Endodermal cell (in vitro differentiated cells): ENCODE results near the gene ME3. TPM values are rescaled to one million over a fixed set of nuclear protein-coding genes. Genes with fewer than 3 reads are reported as not detected.

Experiments
- DNase-seq: peaks from one replicate; pipeline ENCODE4 v3.0.0-alpha.2; 2017
- H3K27ac ChIP-seq: 2 replicates; pipeline ENCODE4 v1.5.1; 2013; ENCODE audit warnings: mild to moderate bottlenecking, low read depth, low read length, moderate library complexity
- H3K27me3 ChIP-seq: 2 replicates; pipeline ENCODE4 v1.6.1; 2013; ENCODE audit warnings: mild to moderate bottlenecking, low read length, moderate library complexity; ENCODE audit not compliant: insufficient read depth, control insufficient read depth, poor library complexity, severe bottlenecking
- H3K36me3 ChIP-seq: 2 replicates; pipeline ENCODE4 v1.7.0; 2013; ENCODE audit warnings: mild to moderate bottlenecking, low read length, moderate library complexity; ENCODE audit not compliant: control insufficient read depth, insufficient read depth
- H3K4me1 ChIP-seq: one replicate; pipeline ENCODE4 v1.7.0; 2013; ENCODE audit warnings: low read length; ENCODE audit not compliant: control insufficient read depth, insufficient read depth
- H3K4me3 ChIP-seq: 2 replicates; pipeline ENCODE4 v1.5.1; 2013; ENCODE audit warnings: mild to moderate bottlenecking, low read length, moderate library complexity
- H3K9ac ChIP-seq: 2 replicates; pipeline ENCODE4 v1.6.1; 2013; ENCODE audit warnings: mild to moderate bottlenecking, low read length, moderate library complexity; ENCODE audit not compliant: poor library complexity, severe bottlenecking; ENCODE audit errors: extremely low read depth
- H3K9me3 ChIP-seq: 2 replicates; pipeline ENCODE4 v1.6.1; 2013; ENCODE audit warnings: mild to moderate bottlenecking, low read length, moderate library complexity; ENCODE audit not compliant: control insufficient read depth
- H3K27ac Mint-ChIP-seq: 2 replicates; pipeline ENCODE4 v1.8.0; 2020; ENCODE audit warnings: mixed read lengths
- H3K27me3 Mint-ChIP-seq: 2 replicates; pipeline ENCODE4 v1.8.0; 2021; ENCODE audit warnings: mild to moderate bottlenecking, mixed read lengths; ENCODE audit not compliant: insufficient read depth
- H3K36me3 Mint-ChIP-seq: 2 replicates; pipeline ENCODE4 v1.8.0; 2020; ENCODE audit warnings: low read depth, mixed read lengths
- H3K4me1 Mint-ChIP-seq: 2 replicates; pipeline ENCODE4 v1.8.0; 2020; ENCODE audit warnings: mixed read lengths
- H3K4me3 Mint-ChIP-seq: 2 replicates; pipeline ENCODE4 v1.8.0; 2020; ENCODE audit warnings: mild to moderate bottlenecking, moderate library complexity, mixed read lengths
- H3K9me3 Mint-ChIP-seq: 2 replicates; pipeline ENCODE4 v1.8.0; 2020; ENCODE audit warnings: mild to moderate bottlenecking, mixed read lengths
- WGBS, 2 experiments: methylation state at CpG; one replicate each; pipeline versions ENCODE4 v1.1.5 to v1.1.7; 2013; ENCODE audit warnings: missing lambda C conversion rate in 2 of 2, mixed read lengths in 1 of 2; ENCODE audit not compliant: insufficient coverage in 1 of 2, insufficient read length in 1 of 2; 5-methylcytosine and 5-hydroxymethylcytosine counted together
- total RNA-seq, 2 donors: library from RNA; stranded (reverse); fragmentation: NEBNext Ultra II Directional in 1 of 2; extraction: Animal tissue kit (Norgen Biotek cat#: 25700) in 1 of 2; gene quantifications; 2 replicates in 1 of 2; 3 replicates in 1 of 2; pipeline ENCODE4 v1.2.1, GENCODE V29; 2021
- TF ChIP-seq, protein P1 (sequence below): fragments of 200-600 bp; sonication (generic); conservative IDR thresholded peaks from 2 replicates; pipeline ENCODE4 v1.5.0; 2021; ENCODE audit warnings: antibody characterized with exemption, mild to moderate bottlenecking

Gene ME3
- total RNA-seq, 2 donors from 2014 or later = 1.2 to 1.3 TPM

GRCh38 chr11:86421946-86422345 lies 250.5 kb downstream of the ME3 start:
- peak overlapping the region; percentile 93 for H3K4me3 ChIP-seq
- H3K27me3 Mint-ChIP-seq = peaks cover 2% of the 10 kb centered on the region
- peak overlapping the region; percentile 99 for H3K27ac Mint-ChIP-seq

DNA sequence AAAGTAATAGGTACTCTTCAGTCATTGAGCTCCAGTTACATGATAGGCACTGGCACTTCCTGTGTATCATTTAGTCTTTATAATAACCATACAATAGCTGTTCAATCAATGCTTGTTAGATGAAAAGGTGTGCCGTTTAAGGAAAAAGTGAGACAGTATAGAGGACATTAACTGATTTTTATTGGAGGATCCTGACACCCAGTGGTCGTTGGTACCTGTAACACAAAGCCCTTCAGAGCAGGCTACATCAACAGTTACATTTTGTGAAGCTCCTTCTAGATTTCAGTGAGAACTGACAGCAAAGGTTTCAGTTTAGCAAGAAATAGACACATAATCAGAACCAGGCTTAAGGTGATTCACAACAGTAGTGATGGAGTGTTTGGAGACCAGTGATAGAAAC lies 253.5 kb downstream of the ME3 start:
- Histone ChIP-seq H3K4me1 (peaks cover 14% of the 10 kb centered on the region), H3K36me3 (no peaks in the 10 kb centered on the region), H3K9me3 (no peaks in the 10 kb centered on the region), H3K9ac (no peak overlapping the region), H3K27ac (no peak overlapping the region), H3K4me3 (peak overlapping the region; percentile 35), H3K27me3 (no peaks in the 10 kb centered on the region)
- 14 to 52% methylated on average over 1 to 2 of the region's 2 CpGs for WGBS, 2 experiments
- no peaks in the 10 kb centered on the region for H3K36me3 Mint-ChIP-seq
- no peak overlapping the region for H3K27ac Mint-ChIP-seq
- no peak overlapping the region for H3K4me3 Mint-ChIP-seq
- TF ChIP-seq, protein P1, sequence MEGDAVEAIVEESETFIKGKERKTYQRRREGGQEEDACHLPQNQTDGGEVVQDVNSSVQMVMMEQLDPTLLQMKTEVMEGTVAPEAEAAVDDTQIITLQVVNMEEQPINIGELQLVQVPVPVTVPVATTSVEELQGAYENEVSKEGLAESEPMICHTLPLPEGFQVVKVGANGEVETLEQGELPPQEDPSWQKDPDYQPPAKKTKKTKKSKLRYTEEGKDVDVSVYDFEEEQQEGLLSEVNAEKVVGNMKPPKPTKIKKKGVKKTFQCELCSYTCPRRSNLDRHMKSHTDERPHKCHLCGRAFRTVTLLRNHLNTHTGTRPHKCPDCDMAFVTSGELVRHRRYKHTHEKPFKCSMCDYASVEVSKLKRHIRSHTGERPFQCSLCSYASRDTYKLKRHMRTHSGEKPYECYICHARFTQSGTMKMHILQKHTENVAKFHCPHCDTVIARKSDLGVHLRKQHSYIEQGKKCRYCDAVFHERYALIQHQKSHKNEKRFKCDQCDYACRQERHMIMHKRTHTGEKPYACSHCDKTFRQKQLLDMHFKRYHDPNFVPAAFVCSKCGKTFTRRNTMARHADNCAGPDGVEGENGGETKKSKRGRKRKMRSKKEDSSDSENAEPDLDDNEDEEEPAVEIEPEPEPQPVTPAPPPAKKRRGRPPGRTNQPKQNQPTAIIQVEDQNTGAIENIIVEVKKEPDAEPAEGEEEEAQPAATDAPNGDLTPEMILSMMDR = peak; percentile 71
- no peaks in the 10 kb centered on the region for H3K27me3 Mint-ChIP-seq
- H3K4me1 Mint-ChIP-seq = peaks cover 43% of the 10 kb centered on the region
- no peak for DNase-seq
- no peaks in the 10 kb centered on the region for H3K9me3 Mint-ChIP-seq

More at GRCh38 chr11:86421946-86422345, 250.5 kb downstream of the ME3 start:
- H3K27ac ChIP-seq = peak overlapping the region; percentile 74
- TF ChIP-seq, protein P1 = no peak
- peak; percentile 81 for DNase-seq
- Mint-ChIP-seq H3K4me3 (peak overlapping the region; percentile 84), H3K9me3 (peaks cover 18% of the 10 kb centered on the region), H3K4me1 (peaks cover 44% of the 10 kb centered on the region), H3K36me3 (peaks cover 20% of the 10 kb centered on the region)
- H3K36me3 ChIP-seq = peaks cover 20% of the 10 kb centered on the region
- H3K9ac ChIP-seq = peak overlapping the region; percentile 99
- peaks cover 14% of the 10 kb centered on the region for H3K4me1 ChIP-seq
- H3K9me3 ChIP-seq = peaks cover 19% of the 10 kb centered on the region
- H3K27me3 ChIP-seq = no peaks in the 10 kb centered on the region
- WGBS, 2 experiments = 67 to 73% methylated on average over 4 of the region's 4 CpGs

GRCh38 chr11:86418513-86418912 lies 253.9 kb downstream of the ME3 start:
- H3K27me3 Mint-ChIP-seq = no peaks in the 10 kb centered on the region
- no peaks in the 10 kb centered on the region for H3K36me3 ChIP-seq
- 92 to 93% methylated on average over 2 to 3 of the region's 3 CpGs for WGBS, 2 experiments
- peaks cover 39% of the 10 kb centered on the region for H3K4me1 Mint-ChIP-seq
- no peak overlapping the region for H3K4me3 ChIP-seq
- no peaks in the 10 kb centered on the region for H3K27me3 ChIP-seq
- DNase-seq = no peak
- no peaks in the 10 kb centered on the region for H3K36me3 Mint-ChIP-seq
- H3K9ac ChIP-seq = no peak overlapping the region
- H3K9me3 Mint-ChIP-seq = no peaks in the 10 kb centered on the region
- peaks cover 14% of the 10 kb centered on the region for H3K4me1 ChIP-seq
- no peaks in the 10 kb centered on the region for H3K9me3 ChIP-seq
- TF ChIP-seq, protein P1 = no peak
- no peak overlapping the region for H3K27ac ChIP-seq
- H3K4me3 Mint-ChIP-seq = no peak overlapping the region
- no peak overlapping the region for H3K27ac Mint-ChIP-seq
